Aorta (tissue), 5 donors: ENCODE results near the gene CTIF. TPM values are rescaled to one million over a fixed set of nuclear protein-coding genes. Genes with fewer than 3 reads are reported as not detected.

Source experiments
- ATAC-seq: fragments of 200-7000 bp; cut with Tn5 transposase; one replicate; pipeline ENCODE4 v1.9.1; 2022; ENCODE audit warnings: moderate library complexity; ENCODE audit not compliant: low FRiP score
- DNase-seq, 2 donors: peaks; one replicate each; pipeline ENCODE4 v3.0.0-alpha.2; 2020
- H3K27ac ChIP-seq, 2 donors: one replicate each; pipeline ENCODE4 v1.5.1; 2013; ENCODE audit warnings: low read length in 2 of 2, mild to moderate bottlenecking in 2 of 2, moderate library complexity in 2 of 2, control low read depth in 1 of 2, inconsistent platforms in 1 of 2, low read depth in 1 of 2
- H3K27me3 ChIP-seq, 2 donors: one replicate each; pipeline ENCODE4 v1.6.1; 2013; ENCODE audit warnings: control low read depth in 1 of 2, low read length in 1 of 2, mild to moderate bottlenecking in 1 of 2, moderate library complexity in 1 of 2; ENCODE audit not compliant: insufficient read depth in 2 of 2, control insufficient read depth in 1 of 2
- H3K36me3 ChIP-seq, 2 donors: one replicate each; pipeline ENCODE4 v1.6.1; 2013; ENCODE audit warnings: control low read depth in 1 of 2, low read length in 1 of 2, mild to moderate bottlenecking in 1 of 2; ENCODE audit not compliant: insufficient read depth in 2 of 2, control insufficient read depth in 1 of 2
- H3K4me1 ChIP-seq, 2 donors: one replicate each; pipeline ENCODE4 v1.6.1; 2013; ENCODE audit warnings: low read length in 2 of 2, control low read depth in 1 of 2, mild to moderate bottlenecking in 1 of 2, moderate library complexity in 1 of 2; ENCODE audit not compliant: insufficient read depth in 2 of 2, control insufficient read depth in 1 of 2
- H3K4me3 ChIP-seq, 2 donors: one replicate each; pipeline ENCODE4 v1.5.1; 2013; ENCODE audit warnings: low read length in 2 of 2, control low read depth in 1 of 2, mild to moderate bottlenecking in 1 of 2
- H3K9me3 ChIP-seq: one replicate; pipeline ENCODE4 v1.6.1; 2013; ENCODE audit warnings: mild to moderate bottlenecking, low read length; ENCODE audit not compliant: control insufficient read depth
- WGBS, 2 donors: extraction: QIAGEN DNeasy Blood & Tissue Kit; methylation state at CpG; one replicate each; pipeline ENCODE4 v1.1.7; 2013; 5-methylcytosine and 5-hydroxymethylcytosine counted together
- intact Hi-C, 2 donors: fragments of 100-400 bp; cut with DNase I; formaldehyde crosslinking; loops; one replicate each; pipeline versions ENCODE4 v1.14.2 to v1.15.0; 2022
- polyA plus RNA-seq, 2 donors: library from polyadenylated mRNA; stranded (reverse); fragments of 200-250 nt; gene quantifications; one replicate each; pipeline ENCODE4 v1.2.3, GENCODE V29; 2013
- total RNA-seq, 2 donors: library from RNA; stranded (reverse); fragmentation: NEBNext Ultra II Directional; extraction: Animal tissue kit (Norgen Biotek cat#: 25700); gene quantifications; one replicate each; pipeline ENCODE4 v1.2.1, GENCODE V29; 2021
- donor health status: healthy with polysubstance abuse.
- donor health status: Bipolar disorder and iron deficiency.
- donor health status: DM: no; HTN: no; CAD: no.
- donor health status: DM: no; HTN: no; CAD: no.
- donor health status: DM: yes; HTN: yes; CAD: no.

The CTIF gene
- total and polyA plus RNA-seq, 4 donors, result 14.4 to 113 (median 93.4) TPM

GRCh38 chr18:48706731-48707130, 167.9 kb downstream of the CTIF start:
- Histone ChIP-seq H3K27me3 (no peaks in the 10 kb centered on the region), H3K36me3 (no peaks in the 10 kb centered on the region), H3K4me3 (no peak overlapping the region), H3K4me1 (no peaks in the 10 kb centered on the region), H3K27ac (no peak overlapping the region), H3K9me3 (no peaks in the 10 kb centered on the region)
- intact Hi-C loops, result no loop called here
- WGBS, 2 donors, result 73 to 76% methylated on average over 5 of the region's 5 CpGs
- no peak for DNase-seq
- no peak for ATAC-seq

- Histone ChIP-seq H3K36me3 (no peaks in the 10 kb centered on the region), H3K4me3 (no peak overlapping the region), H3K9me3 (no peaks in the 10 kb centered on the region), H3K27ac (no peak overlapping the region), H3K4me1 (no peaks in the 10 kb centered on the region), H3K27me3 (no peaks in the 10 kb centered on the region)
- ATAC-seq (no peak), DNase-seq (no peak)
- WGBS, 2 donors, result 93 to 96% methylated on average over 7 of the region's 7 CpGs
- intact Hi-C loops, result no loop called here
Measured at GRCh38 chr18:48707636-48708296, 168.9 kb downstream of the CTIF start.

- Histone ChIP-seq H3K27me3 (no peaks in the 10 kb centered on the region), H3K4me1 (no peaks in the 10 kb centered on the region), H3K9me3 (no peaks in the 10 kb centered on the region), H3K27ac (no peak overlapping the region), H3K36me3 (no peaks in the 10 kb centered on the region), H3K4me3 (no peak overlapping the region)
- WGBS, 2 donors, result 82 to 87% methylated on average over 3 of the region's 3 CpGs
- peak in 1 of 2 donors; percentile 31 for DNase-seq
- intact Hi-C loops, result no loop called here
- no peak for ATAC-seq
Measured at GRCh38 chr18:48708807-48709206, 170.0 kb downstream of the CTIF start.

- ATAC-seq, result no peak
- Histone ChIP-seq H3K27me3 (no peaks in the 10 kb centered on the region), H3K36me3 (no peaks in the 10 kb centered on the region), H3K27ac (no peak overlapping the region), H3K9me3 (no peaks in the 10 kb centered on the region), H3K4me3 (no peak overlapping the region), H3K4me1 (no peaks in the 10 kb centered on the region)
- intact Hi-C loops, result loop anchor here in 1 of 2 donors (5.0 kb wide), 1 partner anchor 63 kb away; no protein-coding TSS in a partner anchor
- peak; percentile 37 to 70 for DNase-seq
- WGBS, 2 donors, result 85 to 88% methylated on average over 12 of the region's 12 CpGs
Measured at GRCh38 chr18:48709371-48710062, 170.7 kb downstream of the CTIF start.

- 62 to 66% methylated on average over 15 of the region's 15 CpGs for WGBS, 2 donors
- Histone ChIP-seq H3K27me3 (no peaks in the 10 kb centered on the region), H3K9me3 (no peaks in the 10 kb centered on the region), H3K4me3 (no peak overlapping the region), H3K4me1 (no peaks in the 10 kb centered on the region), H3K36me3 (no peaks in the 10 kb centered on the region), H3K27ac (no peak overlapping the region)
- intact Hi-C loops, result loop anchor here in 1 of 2 donors (5.0 kb wide), 1 partner anchor 60 kb away; no protein-coding TSS in a partner anchor
- DNase-seq (peak in 1 of 2 donors; percentile 55), ATAC-seq (no peak)
Measured at GRCh38 chr18:48711651-48712486, 173.0 kb downstream of the CTIF start.

- ATAC-seq, result peak; percentile 45
Measured at GRCh38 chr18:48713309-48713708, 174.5 kb downstream of the CTIF start.

GRCh38 chr18:48714873-48715272, 176.0 kb downstream of the CTIF start:
- no peaks in the 10 kb centered on the region for H3K36me3 ChIP-seq
- DNase-seq, result peak; percentile 37 to 59
- no peaks in the 10 kb centered on the region for H3K27me3 ChIP-seq
- WGBS, 2 donors, result 94% methylated on average over 6 of the region's 6 CpGs
- H3K4me3 ChIP-seq, result no peak overlapping the region
- intact Hi-C loops, result loop anchor here in 1 of 2 donors (5.0 kb wide), 1 partner anchor 57 kb away; no protein-coding TSS in a partner anchor
- H3K27ac ChIP-seq, result no peak overlapping the region
- ATAC-seq, result no peak
- H3K4me1 ChIP-seq, result no peaks in the 10 kb centered on the region
- H3K9me3 ChIP-seq, result no peaks in the 10 kb centered on the region

More at GRCh38 chr18:48713309-48713708, 174.5 kb downstream of the CTIF start:
- H3K4me3 ChIP-seq, result no peak overlapping the region
- H3K27me3 ChIP-seq, result no peaks in the 10 kb centered on the region
- WGBS, 2 donors, result 93 to 95% methylated on average over 14 of the region's 14 CpGs
- intact Hi-C loops, result loop anchor here in 1 of 2 donors (5.0 kb wide), 1 partner anchor 59 kb away; no protein-coding TSS in a partner anchor
- H3K27ac ChIP-seq, result no peak overlapping the region
- H3K36me3 ChIP-seq, result no peaks in the 10 kb centered on the region
- peak; percentile 50 to 77 for DNase-seq
- H3K9me3 ChIP-seq, result no peaks in the 10 kb centered on the region
- H3K4me1 ChIP-seq, result no peaks in the 10 kb centered on the region

GRCh38 chr18:48715711-48716361, 177.0 kb downstream of the CTIF start:
- ATAC-seq (peak; percentile 13), DNase-seq (peak; percentile 66 to 81)
- Histone ChIP-seq H3K36me3 (no peaks in the 10 kb centered on the region), H3K27me3 (no peaks in the 10 kb centered on the region), H3K4me1 (peaks cover 4% of the 10 kb centered on the region in 2 donors), H3K4me3 (no peak overlapping the region), H3K27ac (no peak overlapping the region), H3K9me3 (no peaks in the 10 kb centered on the region)
- WGBS, 2 donors, result 91 to 94% methylated on average over 10 of the region's 10 CpGs
- intact Hi-C loops, result no loop called here
